Tibial nerve (tissue), 4 donors: Measurements from ENCODE around the gene STX7. TPM values are rescaled to one million over a fixed set of nuclear protein-coding genes. Genes with fewer than 3 reads are reported as not detected.

Source experiments
- DNase-seq, 2 donors: peaks; one replicate each; pipeline ENCODE4 v3.0.0-alpha.2; 2019; ENCODE audit warnings: low spot score in 2 of 2
- H3K27ac ChIP-seq, 4 donors: fragments of 200-600 bp; sonication (generic) in 3 of 4; one replicate each; pipeline ENCODE4 v1.5.1; 2017 to 2019; ENCODE audit warnings: mild to moderate bottlenecking in 1 of 4
- H3K27me3 ChIP-seq, 2 donors: fragments of 200-600 bp; sonication (generic) in 1 of 2; one replicate each; pipeline versions ENCODE4 v1.5.1 to v1.6.0; 2017 to 2019
- H3K36me3 ChIP-seq, 3 donors: fragments of 200-600 bp; sonication (generic); one replicate each; pipeline ENCODE4 v1.5.1; 2018 to 2019
- H3K4me1 ChIP-seq, 4 donors: fragments of 200-600 bp; sonication (generic) in 3 of 4; one replicate each; pipeline ENCODE4 v1.5.1; 2017 to 2019
- H3K4me3 ChIP-seq, 4 donors: fragments of 200-600 bp; sonication (generic) in 3 of 4; one replicate each; pipeline ENCODE4 v1.5.1; 2017 to 2019; ENCODE audit warnings: mild to moderate bottlenecking in 1 of 4, moderate library complexity in 1 of 4
- H3K9me3 ChIP-seq, 4 donors: fragments of 200-600 bp; sonication (generic) in 3 of 4; one replicate each; pipeline ENCODE4 v1.5.1; 2017 to 2019
- EP300 ChIP-seq, 2 donors: sonication (generic); formaldehyde crosslinking; IDR thresholded peaks; one replicate each; pipeline ENCODE4 v1.6.1; 2017; ENCODE audit warnings: antibody characterized with exemption in 2 of 2, mild to moderate bottlenecking in 1 of 2
- POLR2A ChIP-seq, 2 donors: fragments of 450-650 bp; IDR thresholded peaks; one replicate each; pipeline ENCODE4 v1.6.1; 2017; ENCODE audit warnings: antibody characterized with exemption in 2 of 2, mild to moderate bottlenecking in 2 of 2, moderate library complexity in 2 of 2
- WGBS, 2 donors: methylation state at CpG; one replicate each; pipeline ENCODE4 v1.1.5; 2018; 5-methylcytosine and 5-hydroxymethylcytosine counted together
- total RNA-seq, 4 donors: library from RNA; depleted of rRNA; stranded (reverse); fragments of >200 nt; gene quantifications; one replicate each; pipeline ENCODE4 v1.1.0, GENCODE V29; 2016
- TF ChIP-seq, protein P1 (sequence below), 5 experiments: fragments of 200-600 bp in 3 of 5; fragments of 450-650 bp in 2 of 5; sonication (generic) in 3 of 5; IDR thresholded peaks; one replicate each; pipeline ENCODE4 v1.5.1; 2016 to 2019; ENCODE audit warnings: antibody characterized with exemption in 5 of 5, mild to moderate bottlenecking in 3 of 5, moderate library complexity in 2 of 5

The STX7 gene
- total RNA-seq, 4 donors from 2014 or later = 53.4 to 92.0 (median 65.6) TPM

DNA sequence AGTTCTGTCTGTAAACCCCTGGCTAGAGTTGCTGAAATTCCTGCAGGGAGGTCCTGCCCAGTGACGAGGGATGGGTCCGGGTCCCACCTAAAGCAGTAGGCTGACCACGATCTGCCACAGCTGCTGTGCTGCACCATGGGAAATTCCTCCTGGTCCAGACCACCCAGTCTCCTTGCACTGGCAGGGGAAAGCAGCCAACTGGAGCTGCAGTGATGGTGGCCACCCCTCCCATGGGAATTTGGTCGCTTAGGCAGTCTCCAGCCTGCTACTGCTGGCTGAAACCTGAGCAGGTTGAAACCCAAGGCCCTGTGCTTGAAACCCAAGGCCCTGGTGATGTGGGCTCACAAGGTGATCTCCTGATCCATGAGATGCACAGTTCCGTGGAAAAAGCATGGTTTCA is 87.7 kb downstream of the STX7 start:
- H3K4me1 ChIP-seq = no peaks in the 10 kb centered on the region
- H3K9me3 ChIP-seq = peaks cover 0 to 30% (median 2%) of the 10 kb centered on the region in 4 donors
- H3K27me3 ChIP-seq = no peaks in the 10 kb centered on the region
- TF ChIP-seq EP300 (IDR thresholded peaks at IDR 0.05) (no peak), POLR2A (IDR thresholded peaks at IDR 0.05) (no peak)
- TF ChIP-seq, protein P1, sequence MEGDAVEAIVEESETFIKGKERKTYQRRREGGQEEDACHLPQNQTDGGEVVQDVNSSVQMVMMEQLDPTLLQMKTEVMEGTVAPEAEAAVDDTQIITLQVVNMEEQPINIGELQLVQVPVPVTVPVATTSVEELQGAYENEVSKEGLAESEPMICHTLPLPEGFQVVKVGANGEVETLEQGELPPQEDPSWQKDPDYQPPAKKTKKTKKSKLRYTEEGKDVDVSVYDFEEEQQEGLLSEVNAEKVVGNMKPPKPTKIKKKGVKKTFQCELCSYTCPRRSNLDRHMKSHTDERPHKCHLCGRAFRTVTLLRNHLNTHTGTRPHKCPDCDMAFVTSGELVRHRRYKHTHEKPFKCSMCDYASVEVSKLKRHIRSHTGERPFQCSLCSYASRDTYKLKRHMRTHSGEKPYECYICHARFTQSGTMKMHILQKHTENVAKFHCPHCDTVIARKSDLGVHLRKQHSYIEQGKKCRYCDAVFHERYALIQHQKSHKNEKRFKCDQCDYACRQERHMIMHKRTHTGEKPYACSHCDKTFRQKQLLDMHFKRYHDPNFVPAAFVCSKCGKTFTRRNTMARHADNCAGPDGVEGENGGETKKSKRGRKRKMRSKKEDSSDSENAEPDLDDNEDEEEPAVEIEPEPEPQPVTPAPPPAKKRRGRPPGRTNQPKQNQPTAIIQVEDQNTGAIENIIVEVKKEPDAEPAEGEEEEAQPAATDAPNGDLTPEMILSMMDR (IDR thresholded peaks at IDR 0.05) = no peak
- no peak for DNase-seq
- H3K36me3 ChIP-seq = no peaks in the 10 kb centered on the region
- no peak overlapping the region for H3K27ac ChIP-seq
- H3K4me3 ChIP-seq = no peak overlapping the region
- WGBS, 2 donors = 83 to 94% methylated on average over 4 to 5 of the region's 5 CpGs

DNA sequence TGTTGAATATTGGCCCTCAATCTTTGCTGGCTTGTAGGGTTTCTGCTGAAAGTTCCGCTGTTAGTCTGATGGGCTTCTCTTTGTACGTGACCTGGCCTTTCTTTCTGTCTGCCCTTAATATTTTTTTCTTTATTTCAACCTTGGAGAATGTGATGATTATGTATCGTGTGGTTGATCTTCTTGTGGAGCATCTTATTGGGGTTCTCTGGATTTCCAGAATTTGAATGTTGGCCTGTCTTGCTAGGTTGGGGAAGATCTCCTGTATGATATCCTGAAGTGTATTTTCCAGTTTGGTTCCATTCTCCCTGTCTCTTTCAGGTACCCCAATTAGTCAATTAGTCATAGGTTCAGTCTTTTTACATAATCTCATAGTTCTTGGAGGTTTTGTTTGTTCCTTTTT is 89.1 kb downstream of the STX7 start:
- 91 to 93% methylated on average over 3 of the region's 3 CpGs for WGBS, 2 donors
- Histone ChIP-seq H3K4me3 (no peak overlapping the region), H3K27ac (no peak overlapping the region), H3K27me3 (no peaks in the 10 kb centered on the region), H3K36me3 (no peaks in the 10 kb centered on the region), H3K9me3 (peaks cover 0 to 30% (median 2%) of the 10 kb centered on the region in 4 donors), H3K4me1 (no peaks in the 10 kb centered on the region)
- DNase-seq = no peak
- TF ChIP-seq EP300 (IDR thresholded peaks at IDR 0.05) = no peak
- TF ChIP-seq, protein P1 (IDR thresholded peaks at IDR 0.05) = no peak
- no peak for TF ChIP-seq POLR2A (IDR thresholded peaks at IDR 0.05)

DNA sequence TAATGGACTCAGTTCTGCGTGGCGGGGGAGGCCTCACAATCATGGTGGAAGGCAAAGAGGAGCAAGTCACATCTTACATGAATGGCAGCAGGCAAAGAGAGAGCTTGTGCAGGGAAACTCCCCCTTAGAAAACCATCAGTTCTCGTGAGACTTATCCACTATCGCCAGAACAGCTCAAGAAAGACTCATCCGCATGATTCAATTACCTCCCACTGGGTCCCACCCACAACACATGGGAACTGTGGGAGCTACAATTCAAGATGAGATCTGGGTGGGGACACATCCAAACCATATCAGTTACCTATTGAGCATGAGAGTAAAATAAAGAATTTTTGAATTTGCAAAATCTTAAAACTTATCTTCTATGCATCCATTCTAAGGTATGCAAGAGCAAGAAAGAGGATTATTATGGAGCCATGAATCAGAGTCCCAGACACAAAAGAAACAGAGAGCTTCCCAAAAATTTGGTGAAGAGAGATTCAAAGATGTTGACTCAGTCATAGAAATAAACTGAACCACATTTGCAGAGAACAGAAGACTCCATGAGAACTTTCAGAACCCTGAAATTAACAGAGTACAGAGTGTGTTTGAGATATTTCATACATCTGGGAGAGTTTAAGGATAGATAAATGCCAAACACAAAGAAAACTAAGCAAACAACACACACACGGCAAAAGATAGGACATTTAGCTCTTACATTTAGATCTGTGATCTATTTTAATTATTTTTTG is 94.5 kb downstream of the STX7 start:
- Histone ChIP-seq H3K9me3 (peaks cover 0 to 25% (median 2%) of the 10 kb centered on the region in 4 donors), H3K27me3 (no peaks in the 10 kb centered on the region), H3K4me3 (no peak overlapping the region), H3K27ac (no peak overlapping the region), H3K4me1 (peaks cover 0 to 4% (median 0%) of the 10 kb centered on the region in 4 donors), H3K36me3 (no peaks in the 10 kb centered on the region)
- TF ChIP-seq, protein P1 (IDR thresholded peaks at IDR 0.05) = no peak
- TF ChIP-seq POLR2A (IDR thresholded peaks at IDR 0.05) (no peak), EP300 (IDR thresholded peaks at IDR 0.05) (no peak)
- WGBS, 2 donors = 77 to 80% methylated on average over 6 of the region's 6 CpGs
- no peak for DNase-seq

DNA sequence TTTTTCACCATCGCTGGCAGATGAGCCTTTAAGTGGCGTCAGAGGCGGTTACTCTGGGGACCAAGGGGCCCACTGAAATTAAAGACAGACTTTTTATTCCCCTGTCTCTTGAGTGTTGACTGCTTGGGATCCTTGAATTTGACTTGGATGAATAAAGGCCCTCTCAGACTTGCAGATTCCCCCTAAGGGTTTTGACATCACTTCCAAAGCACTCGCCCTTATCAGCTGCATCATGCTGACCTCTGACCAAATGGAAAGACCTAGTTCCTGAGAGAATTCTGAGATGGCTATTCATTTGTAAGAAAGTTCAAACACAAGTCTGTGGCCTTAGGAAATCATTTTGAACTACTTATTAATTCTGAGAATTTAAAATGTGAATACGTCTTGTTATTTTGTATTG is 98.2 kb downstream of the STX7 start:
- Histone ChIP-seq H3K36me3 (no peaks in the 10 kb centered on the region), H3K27ac (no peak overlapping the region), H3K9me3 (no peaks in the 10 kb centered on the region), H3K27me3 (no peaks in the 10 kb centered on the region), H3K4me3 (no peak overlapping the region), H3K4me1 (peaks cover 0 to 4% (median 0%) of the 10 kb centered on the region in 4 donors)
- TF ChIP-seq EP300 (IDR thresholded peaks at IDR 0.05) (no peak), POLR2A (IDR thresholded peaks at IDR 0.05) (no peak)
- TF ChIP-seq, protein P1 (IDR thresholded peaks at IDR 0.05) = no peak
- DNase-seq = no peak
- WGBS, 2 donors = 64 to 65% methylated on average over 5 of the region's 5 CpGs

DNA sequence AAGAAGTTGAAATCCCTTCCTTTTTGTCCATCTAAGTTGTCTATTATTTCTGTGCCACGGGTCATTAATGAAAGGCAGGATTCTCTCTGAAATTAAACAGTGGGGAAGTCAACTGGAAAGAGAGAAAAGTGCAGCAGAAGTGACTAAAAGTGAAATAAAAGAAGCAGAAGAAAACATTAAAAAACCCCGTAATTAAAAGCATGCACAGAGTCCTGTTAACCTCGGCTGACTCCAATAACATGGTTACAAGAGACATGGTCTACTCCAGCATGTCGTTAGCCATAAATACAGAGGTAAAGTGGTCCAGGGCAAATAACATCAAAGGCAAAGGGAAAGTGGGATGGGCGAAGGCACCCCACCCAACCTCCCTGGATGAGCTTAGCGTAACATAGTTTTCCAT is 98.6 kb downstream of the STX7 start:
- no peaks in the 10 kb centered on the region for H3K9me3 ChIP-seq
- no peak overlapping the region for H3K4me3 ChIP-seq
- WGBS, 2 donors = 48 to 52% methylated on average over 6 of the region's 6 CpGs
- no peak for DNase-seq
- H3K4me1 ChIP-seq = peaks cover 0 to 4% (median 0%) of the 10 kb centered on the region in 4 donors
- H3K27me3 ChIP-seq = no peaks in the 10 kb centered on the region
- no peaks in the 10 kb centered on the region for H3K36me3 ChIP-seq
- no peak for TF ChIP-seq POLR2A (IDR thresholded peaks at IDR 0.05)
- TF ChIP-seq, protein P1 (IDR thresholded peaks at IDR 0.05) = no peak
- no peak for TF ChIP-seq EP300 (IDR thresholded peaks at IDR 0.05)
- H3K27ac ChIP-seq = no peak overlapping the region
